COLO829 (cell line): ENCODE data around the gene NMNAT3.

Experiments
- DNase-seq: peaks from one replicate; pipeline ENCODE4 v3.0.0; 2012; ENCODE audit warnings: low spot score

NMNAT3 gene

GRCh38 chr3:139677388-139678155 lies at the start of gene NMNAT3:
NMNAT3 (minus strand) TSS chr3:139677972; CDS start chr3:139627724, 50,248 bp downstream.
- DNase-seq, result peak; percentile 38

GRCh38 chr3:139721370-139721769 lies 43.6 kb upstream of the NMNAT3 start:
- no peak for DNase-seq

GRCh38 chr3:139718415-139718814 lies 40.6 kb upstream of the NMNAT3 start:
- peak; percentile 38 for DNase-seq

GRCh38 chr3:139716908-139717485 lies 39.2 kb upstream of the NMNAT3 start:
- DNase-seq, result no peak

- DNase-seq, result no peak
These were observed 38.1 kb upstream of the NMNAT3 start for GRCh38 chr3:139715743-139716360.

GRCh38 chr3:139715166-139715565 lies 37.4 kb upstream of the NMNAT3 start:
- no peak for DNase-seq

GRCh38 chr3:139710212-139710611 lies 32.4 kb upstream of the NMNAT3 start:
- DNase-seq, result no peak

- DNase-seq, result no peak
These were observed 27.9 kb upstream of the NMNAT3 start for GRCh38 chr3:139705631-139706030.

GRCh38 chr3:139696314-139696604 lies 18.5 kb upstream of the NMNAT3 start:
- no peak for DNase-seq

GRCh38 chr3:139695426-139696313 lies 17.9 kb upstream of the NMNAT3 start:
- no peak for DNase-seq

- no peak for DNase-seq
These were observed 17.2 kb upstream of the NMNAT3 start for GRCh38 chr3:139695007-139695406.

- DNase-seq, result no peak
These were observed 16.8 kb upstream of the NMNAT3 start for GRCh38 chr3:139694542-139694941.

GRCh38 chr3:139691619-139692018 lies 13.8 kb upstream of the NMNAT3 start:
- DNase-seq, result no peak

- no peak for DNase-seq
These were observed 12.0 kb upstream of the NMNAT3 start for GRCh38 chr3:139689708-139690228.

GRCh38 chr3:139689122-139689521 lies 11.3 kb upstream of the NMNAT3 start:
- DNase-seq, result no peak

- DNase-seq, result no peak
These were observed 9.7 kb upstream of the NMNAT3 start for GRCh38 chr3:139687431-139687830.

GRCh38 chr3:139686624-139687023 lies 8.9 kb upstream of the NMNAT3 start:
- no peak for DNase-seq

GRCh38 chr3:139686206-139686605 lies 8.4 kb upstream of the NMNAT3 start:
- no peak for DNase-seq

GRCh38 chr3:139679220-139679775 lies 1.5 kb upstream of the NMNAT3 start:
- no peak for DNase-seq

- no peak for DNase-seq
These were observed 962 bp downstream of the NMNAT3 start for GRCh38 chr3:139676632-139677387.

- no peak for DNase-seq
These were observed 1.7 kb downstream of the NMNAT3 start for GRCh38 chr3:139676108-139676507.
